K562 (cell line): Measurements from ENCODE around the gene ATP8B2. TPM values are rescaled to one million over a fixed set of nuclear protein-coding genes. Genes with fewer than 3 reads are reported as not detected.

ENCODE experiments used
- ATF1 ChIP-seq, 2 experiments: fragments of 450-650 bp in 1 of 2; IDR thresholded peaks; 2 replicates each; pipeline ENCODE4 v1.6.1; 2016; ENCODE audit warnings: missing compliant biosample characterization in 1 of 2, missing genetic modification characterization in 1 of 2
- ATF2 ChIP-seq: sonication (generic); formaldehyde crosslinking; IDR thresholded peaks from 2 replicates; pipeline ENCODE4 v1.8.1; 2022; ENCODE audit warnings: missing genetic modification reagents
- HDAC1 ChIP-seq, 2 experiments: fragments of 450-650 bp; IDR thresholded peaks; 2 replicates each; pipeline ENCODE4 v1.6.1; 2016 to 2017; ENCODE audit warnings: inconsistent platforms in 1 of 2, mild to moderate bottlenecking in 1 of 2, moderate library complexity in 1 of 2
- HOXB6 ChIP-seq: fragments of 250-450 bp; sonication (Bioruptor Pico); IDR thresholded peaks from 2 replicates; pipeline ENCODE4 v1.5.1; 2022; ENCODE audit warnings: mild to moderate bottlenecking, borderline replicate concordance
- LEF1 ChIP-seq: fragments of 450-650 bp; IDR thresholded peaks from 2 replicates; pipeline ENCODE4 v1.6.1; 2016; ENCODE audit warnings: mild to moderate bottlenecking
- MXD1 ChIP-seq: fragments of 250-450 bp; sonication (Bioruptor Pico); IDR thresholded peaks from 2 replicates; pipeline ENCODE4 v1.8.0; 2021; ENCODE audit warnings: borderline replicate concordance, mild to moderate bottlenecking, moderate library complexity; ENCODE audit not compliant: poor library complexity, severe bottlenecking
- NR2C1 ChIP-seq, 2 experiments: fragments of 450-650 bp; IDR thresholded peaks; 2 replicates each; pipeline ENCODE4 v1.6.1; 2017; ENCODE audit warnings: mild to moderate bottlenecking in 2 of 2, antibody characterized with exemption in 1 of 2, inconsistent platforms in 1 of 2, missing compliant biosample characterization in 1 of 2, missing genetic modification characterization in 1 of 2
- PBX2 ChIP-seq, 2 experiments: IDR thresholded peaks in 1 of 2; conservative IDR thresholded peaks in 1 of 2; 2 replicates each; pipeline ENCODE4 v1.6.1; 2016; ENCODE audit warnings: low read depth in 2 of 2, mild to moderate bottlenecking in 1 of 2, missing compliant biosample characterization in 1 of 2, missing genetic modification characterization in 1 of 2, moderate library complexity in 1 of 2
- POLR2A ChIP-seq: fragments of 450-650 bp; conservative IDR thresholded peaks from 2 replicates; pipeline ENCODE4 v1.6.1; 2016
- UBTF ChIP-seq, 2 experiments: IDR thresholded peaks; 2 replicates each; pipeline ENCODE4 v1.6.1; 2012; ENCODE audit warnings: improper control_type of control experiment in 2 of 2, low read depth in 2 of 2, low read length in 2 of 2, borderline replicate concordance in 1 of 2
- ZNF311 ChIP-seq: fragments of 250-450 bp; sonication (Bioruptor Pico); IDR thresholded peaks from 2 replicates; pipeline ENCODE4 v1.4.0; 2020; ENCODE audit warnings: mild to moderate bottlenecking, moderate library complexity
- polyA plus RNA-seq, 8 experiments: library from polyadenylated mRNA; depleted of rRNA in 4 of 8; stranded (reverse) in 5 of 8; unstranded in 3 of 8; fragments of >200 nt; fragmentation: Nextera tagmentation in 2 of 8; fragmentation: Illumina TruSeq in 1 of 8; extraction: Ambion mirVana in 2 of 8; extraction: Trizol in 1 of 8; gene quantifications; 2 replicates each; pipeline versions ENCODE4 v1.2.1 to v1.2.3, GENCODE V29; 2011 to 2014; ENCODE audit warnings: inconsistent platforms in 1 of 8, missing spikeins in 1 of 8
- total RNA-seq, 7 experiments: library from RNA; depleted of rRNA in 6 of 7; stranded (reverse); fragments of >200 nt in 6 of 7; fragmentation: Illumina TruSeq in 2 of 7; extraction: Trizol in 2 of 7; gene quantifications; 2 replicates each; pipeline versions ENCODE4 v1.2.1 to v1.2.3, GENCODE V29; 2011 to 2021; ENCODE audit warnings: low replicate concordance in 1 of 7

Gene ATP8B2
- total and polyA plus RNA-seq, 9 of the 15 experiments (the other 6 are each of a cell fraction or from before 2014, with no cell fraction given): 0.27 to 33.2 (median 18.4) TPM

- no peak for TF ChIP-seq PBX2 (CRISPR knock-in tag; IDR thresholded peaks at IDR 0.05; ENCODE audit: low read depth)
- no peak for TF ChIP-seq PBX2 (tag; conservative IDR thresholded peaks at IDR 0.05; ENCODE audit: low read depth)
- no peak for TF ChIP-seq ATF2 (CRISPR knock-in tag)
- no peak for TF ChIP-seq HOXB6 (CRISPR knock-in tag)
- TF ChIP-seq HDAC1 (IDR thresholded peaks at IDR 0.05): peak in 1 of 2 experiments; percentile 77; a peak in 2 of 4 replicates
- TF ChIP-seq ZNF311 (CRISPR knock-in tag): no peak
- TF ChIP-seq MXD1 (CRISPR knock-in tag): no peak
- TF ChIP-seq ATF1 (CRISPR knock-in tag; IDR thresholded peaks at IDR 0.05): no peak
- peak; percentile 65 for TF ChIP-seq ATF1 (tag; IDR thresholded peaks at IDR 0.05)
- TF ChIP-seq LEF1: no peak
- TF ChIP-seq POLR2A: no peak
- TF ChIP-seq UBTF (IDR thresholded peaks at IDR 0.05; ENCODE audit: borderline replicate concordance in 1 of 2, low read depth in 2 of 2, low read length in 2 of 2): 0 out of 4 replicates have a peak, but pooled peaks of 1 of the 2 experiments have one; percentile 41
- no peak for TF ChIP-seq NR2C1 (IDR thresholded peaks at IDR 0.05)
- TF ChIP-seq NR2C1 (tag; IDR thresholded peaks at IDR 0.05): 0 out of 2 replicates have a peak, but pooled peaks have one; percentile 42
Observed at GRCh38 chr1:154313066-154313356, 12.3 kb upstream of the ATP8B2 start (continued).
